Measurements from ENCODE around the gene NAA25. TPM values are rescaled to one million over a fixed set of nuclear protein-coding genes. Genes with fewer than 3 reads are reported as not detected.

NAA25 gene
- 21.8 and 26.2 TPM in 2 replicates for total RNA-seq (2014; rRNA removed; shearing (Covaris generic))

GRCh38 chr12:112108202-112109079 is at the start of gene NAA25:
Gene NAA25, minus strand, starts transcription at chr12:112108783. Its CDS starts 10 bp downstream, at chr12:112108773.

DNA sequence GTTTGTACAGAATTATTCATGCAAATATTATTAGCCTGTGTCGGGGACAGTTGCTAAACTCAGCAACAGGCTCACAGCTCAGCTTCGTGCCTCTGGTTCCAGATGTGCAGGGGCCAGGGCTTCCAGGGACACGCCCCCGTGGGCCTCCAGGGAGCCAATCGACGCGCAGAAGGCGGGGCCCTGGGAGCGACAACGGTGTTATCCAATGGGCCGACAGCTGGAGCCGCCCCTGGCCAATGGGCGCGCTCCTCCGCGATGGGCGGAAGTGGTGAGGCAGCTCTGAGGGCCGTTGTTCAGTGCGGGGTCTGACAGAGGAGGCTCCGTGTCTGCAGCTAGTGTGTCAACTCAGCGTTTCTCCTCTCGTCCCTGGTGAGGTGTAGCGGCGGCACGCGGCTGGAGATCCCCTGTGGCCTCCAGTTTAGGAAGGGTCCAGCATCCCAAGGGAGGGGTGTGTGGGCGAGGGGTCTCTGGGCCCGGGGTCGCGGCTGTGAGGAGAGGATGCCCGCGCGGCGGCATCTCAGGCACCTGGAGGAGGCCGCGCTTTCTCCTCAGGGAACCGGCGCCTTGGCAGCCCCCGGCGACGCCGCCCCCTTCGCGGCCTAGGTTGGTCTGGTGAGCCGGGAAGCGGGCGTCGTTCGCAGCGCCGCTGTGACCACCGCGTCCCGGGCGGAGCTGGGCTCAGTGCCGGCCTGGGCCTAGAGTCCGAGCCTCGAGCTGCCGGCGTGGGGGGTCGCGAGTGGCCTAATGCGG is 16.8 kb upstream of the NAA25 start, which contains the start of gene TRAFD1:
Gene TRAFD1, plus strand, starts transcription at position 311 of the 750 bp plus-strand sequence. CDS start 4,963 bp downstream, outside the sequence.

DNA sequence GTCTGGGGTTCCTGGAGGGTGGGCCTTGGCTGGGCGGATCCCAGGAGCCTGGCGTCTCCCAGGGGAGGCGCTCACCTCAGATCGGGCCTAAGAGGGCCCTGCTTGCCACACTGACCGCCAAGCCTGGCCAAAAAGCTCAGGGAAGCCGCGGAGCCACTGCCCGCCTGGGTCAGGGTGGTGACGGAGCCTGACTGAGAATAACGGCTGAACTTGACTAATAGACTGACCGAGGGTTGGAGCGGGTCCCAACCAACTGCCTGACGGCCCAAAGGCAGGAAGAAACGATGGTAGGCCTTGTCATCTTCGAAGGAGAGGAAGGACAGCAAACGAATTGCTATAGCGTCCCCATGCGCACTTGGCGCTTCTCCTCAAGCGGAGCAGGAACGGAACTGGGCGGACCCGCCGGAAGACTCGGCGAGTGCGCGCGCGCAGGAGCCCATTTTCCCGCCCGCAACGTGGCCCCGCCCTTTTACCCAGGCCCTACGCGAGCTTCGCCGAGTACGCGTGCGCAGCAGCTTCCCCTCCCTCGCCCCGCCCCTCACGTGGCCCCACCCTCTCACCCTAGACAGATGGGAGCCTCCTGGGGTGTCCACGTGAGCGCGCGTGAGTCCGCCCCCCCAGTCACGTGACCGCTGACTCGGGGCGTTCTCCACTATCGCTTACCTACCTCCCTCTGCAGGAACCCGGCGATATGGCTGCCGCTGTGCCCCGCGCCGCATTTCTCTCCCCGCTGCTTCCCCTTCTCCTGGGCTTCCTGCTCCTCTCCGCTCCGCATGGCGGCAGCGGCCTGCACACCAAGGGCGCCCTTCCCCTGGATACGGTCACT is 95.6 kb downstream of the NAA25 start, which contains the start of the genes ERP29 and TMEM116:
Gene ERP29, plus strand, starts transcription at position 652 of the 826 bp plus-strand sequence. Its CDS starts 40 bp downstream, at position 692.
Gene TMEM116, minus strand, starts transcription at position 391 of the 826 bp plus-strand sequence. CDS start 7,895 bp downstream, outside the sequence.

Small RNA genes within 50 kb of the gene (small RNA-seq; reads per million reads assigned to genes)
- gene AC004024.1 (not detected), gene MIR3657 (not detected), gene RF00019 (not detected)

Other genes with a start within 250 kb of the NAA25 start
- gene TMEM116, start 95.6 kb downstream of the NAA25 start, total RNA-seq (2014; rRNA removed; shearing (Covaris generic)) = 7.9 and 9.4 TPM in 2 replicates
- 123 and 138 TPM in 2 replicates for gene ERP29, start 95.4 kb downstream of the NAA25 start, total RNA-seq (2014; rRNA removed; shearing (Covaris generic))
- 20.8 and 27.1 TPM in 2 replicates for gene TRAFD1, start 16.8 kb upstream of the NAA25 start, total RNA-seq (2014; rRNA removed; shearing (Covaris generic))

All from A375 (cell line).